Spleen (tissue), 7 donors: Measurements from ENCODE around the gene SRGAP3.

Experiments
- POLR2A ChIP-seq, 3 donors: fragments of 450-650 bp; IDR thresholded peaks; one replicate each; pipeline ENCODE4 v1.5.1; 2017; ENCODE audit warnings: antibody characterized with exemption in 3 of 3, mild to moderate bottlenecking in 1 of 3
- POLR2AphosphoS5 ChIP-seq, 3 donors: sonication (generic); formaldehyde crosslinking; IDR thresholded peaks; one replicate each; pipeline ENCODE4 v1.5.1; 2017; ENCODE audit warnings: antibody characterized with exemption in 3 of 3
- TF ChIP-seq, protein P1 (sequence below), 11 experiments: fragments of 200-600 bp in 7 of 11; fragments of 450-650 bp in 4 of 11; sonication (generic) in 4 of 11; IDR thresholded peaks in 8 of 11; conservative IDR thresholded peaks in 3 of 11; 1 replicate in 7 of 11; 2 replicates in 4 of 11; pipeline versions ENCODE4 v1.4.0 to v1.8.0; 2016 to 2021; ENCODE audit warnings: antibody characterized with exemption in 11 of 11, inconsistent platforms in 4 of 11, mild to moderate bottlenecking in 1 of 11
- donor health status: DM: no; HTN: no; CAD: no; lungs with moderate emphysema.
- donor health status: DM: no; HTN: no; CAD: no.
- donor health status: DM: no; HTN: no; CAD: no.

DNA sequence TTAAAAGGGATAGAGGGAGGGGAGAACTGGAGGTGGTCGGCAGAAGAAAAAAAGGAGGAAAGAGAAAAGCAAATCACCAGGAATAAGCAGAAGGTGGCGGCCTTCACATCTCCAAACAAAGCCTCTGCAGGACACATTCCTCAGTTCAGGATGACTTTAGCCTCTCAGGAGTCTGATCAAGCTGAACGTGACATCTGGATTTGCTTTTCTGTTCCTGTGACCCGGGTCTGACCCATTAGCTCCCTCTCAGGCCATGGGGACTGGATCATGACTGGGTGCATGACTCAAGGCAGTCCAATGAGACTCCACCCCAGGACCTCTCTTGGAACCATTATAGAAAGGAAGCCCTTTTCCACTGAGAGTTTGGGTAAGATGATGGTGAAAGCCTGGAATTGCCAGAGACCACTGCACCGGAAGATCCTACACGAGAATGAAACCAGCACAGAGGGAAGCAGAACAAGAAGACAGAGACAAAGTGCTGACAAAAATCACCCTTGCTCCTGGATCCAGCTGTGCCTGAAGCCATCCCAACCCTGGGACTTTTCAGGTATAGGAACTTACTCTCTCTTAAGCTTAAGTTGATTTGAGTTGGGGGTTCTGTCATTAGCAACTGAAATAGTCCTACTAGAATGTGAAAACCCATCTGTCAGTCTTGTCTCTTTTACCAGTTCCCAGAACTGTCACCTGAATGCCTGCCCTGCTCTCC, 240.7 kb downstream of the SRGAP3 start:
- TF ChIP-seq, protein P1, sequence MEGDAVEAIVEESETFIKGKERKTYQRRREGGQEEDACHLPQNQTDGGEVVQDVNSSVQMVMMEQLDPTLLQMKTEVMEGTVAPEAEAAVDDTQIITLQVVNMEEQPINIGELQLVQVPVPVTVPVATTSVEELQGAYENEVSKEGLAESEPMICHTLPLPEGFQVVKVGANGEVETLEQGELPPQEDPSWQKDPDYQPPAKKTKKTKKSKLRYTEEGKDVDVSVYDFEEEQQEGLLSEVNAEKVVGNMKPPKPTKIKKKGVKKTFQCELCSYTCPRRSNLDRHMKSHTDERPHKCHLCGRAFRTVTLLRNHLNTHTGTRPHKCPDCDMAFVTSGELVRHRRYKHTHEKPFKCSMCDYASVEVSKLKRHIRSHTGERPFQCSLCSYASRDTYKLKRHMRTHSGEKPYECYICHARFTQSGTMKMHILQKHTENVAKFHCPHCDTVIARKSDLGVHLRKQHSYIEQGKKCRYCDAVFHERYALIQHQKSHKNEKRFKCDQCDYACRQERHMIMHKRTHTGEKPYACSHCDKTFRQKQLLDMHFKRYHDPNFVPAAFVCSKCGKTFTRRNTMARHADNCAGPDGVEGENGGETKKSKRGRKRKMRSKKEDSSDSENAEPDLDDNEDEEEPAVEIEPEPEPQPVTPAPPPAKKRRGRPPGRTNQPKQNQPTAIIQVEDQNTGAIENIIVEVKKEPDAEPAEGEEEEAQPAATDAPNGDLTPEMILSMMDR (IDR thresholded peaks at IDR 0.05 in 8 of 11, conservative IDR thresholded peaks at IDR 0.05 in 3 of 11) = no peak
- TF ChIP-seq POLR2A (IDR thresholded peaks at IDR 0.05) = no peak
- no peak for TF ChIP-seq POLR2AphosphoS5 (IDR thresholded peaks at IDR 0.05)
